GOT3 (cell line): ENCODE measurements around the gene FES.

Experiments
- DNase-seq: peaks from one replicate; lab custom pipeline; 2025; ENCODE audit warnings: mixed read lengths; lab: John Stamatoyannopoulos, UW

Gene FES

GRCh38 chr15:90876046-90876445 is 8.3 kb upstream of the FES start:
- DNase-seq: no peak

- DNase-seq: no peak
Measured at GRCh38 chr15:90876512-90877170, 7.7 kb upstream of the FES start.

- no peak for DNase-seq
Measured at GRCh38 chr15:90877315-90877714, 7.0 kb upstream of the FES start.

GRCh38 chr15:90877996-90878395 is 6.3 kb upstream of the FES start:
- no peak for DNase-seq

- no peak for DNase-seq
Measured at GRCh38 chr15:90878660-90879059, 5.6 kb upstream of the FES start.

- DNase-seq: no peak
Measured at GRCh38 chr15:90879730-90880366, 4.5 kb upstream of the FES start.

GRCh38 chr15:90880381-90881145 is 3.7 kb upstream of the FES start:
- DNase-seq: no peak

- DNase-seq: no peak
Measured at GRCh38 chr15:90881181-90881977, 2.9 kb upstream of the FES start.

GRCh38 chr15:90881978-90882721 is 2.2 kb upstream of the FES start:
- no peak for DNase-seq

GRCh38 chr15:90882781-90883525 is 1.4 kb upstream of the FES start:
- no peak for DNase-seq

- no peak for DNase-seq
Measured at GRCh38 chr15:90883526-90883975, 753 bp upstream of the FES start.

GRCh38 chr15:90884719-90885431 is 571 bp downstream of the FES start:
- no peak for DNase-seq

- no peak for DNase-seq
Measured at GRCh38 chr15:90885432-90886290, 1.4 kb downstream of the FES start.

- DNase-seq: no peak
Measured at GRCh38 chr15:90886291-90886614, 1.9 kb downstream of the FES start.

GRCh38 chr15:90887037-90887481 is 2.8 kb downstream of the FES start:
- DNase-seq: no peak

GRCh38 chr15:90889313-90889730 is 5.0 kb downstream of the FES start:
- DNase-seq: no peak

- no peak for DNase-seq
Measured at GRCh38 chr15:90889736-90890456, 5.6 kb downstream of the FES start.

GRCh38 chr15:90890839-90891238 is 6.5 kb downstream of the FES start:
- DNase-seq: no peak
